ENCODE results near the gene NR2C2. TPM values are rescaled to one million over a fixed set of nuclear protein-coding genes. Genes with fewer than 3 reads are reported as not detected.

The NR2C2 gene
- total RNA-seq, 4 donors from 2014 or later: 32.2 to 60.6 (median 47.8) TPM

DNA sequence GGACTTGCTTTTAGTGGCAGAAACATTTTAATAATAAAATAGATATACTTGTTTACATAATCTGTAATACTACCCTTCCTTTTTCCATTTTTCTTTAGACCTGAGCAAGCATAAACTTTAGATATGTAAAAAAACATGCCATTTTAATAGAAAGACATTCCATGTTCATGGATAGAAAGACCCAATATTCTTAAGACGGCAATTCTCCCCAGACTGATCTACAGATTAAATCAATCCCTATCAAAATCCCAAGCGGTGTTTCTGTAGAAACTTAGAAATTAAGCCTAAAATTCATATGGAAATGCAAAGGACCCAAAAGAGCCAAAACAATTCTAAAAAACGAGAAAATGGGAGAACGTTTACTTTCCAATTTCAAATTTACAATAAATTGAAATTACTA is 106.2 kb downstream of the NR2C2 start:
- no peaks in the 10 kb centered on the region for H3K9me3 ChIP-seq
- H3K27me3 ChIP-seq: no peaks in the 10 kb centered on the region
- H3K27ac ChIP-seq: no peak overlapping the region
- peaks cover 0 to 23% (median 9%) of the 10 kb centered on the region in 4 donors for H3K36me3 ChIP-seq
- WGBS, 2 donors (ENCODE audit: low coverage in 1 of 2): 91 to 92% methylated on average over 3 to 4 of the region's 4 CpGs
- intact Hi-C loops (cut with DNase I; ENCODE audit: low total_unique reads): no loop called here
- H3K4me1 ChIP-seq: no peaks in the 10 kb centered on the region
- DNase-seq: no peak
- TF ChIP-seq, protein P1, sequence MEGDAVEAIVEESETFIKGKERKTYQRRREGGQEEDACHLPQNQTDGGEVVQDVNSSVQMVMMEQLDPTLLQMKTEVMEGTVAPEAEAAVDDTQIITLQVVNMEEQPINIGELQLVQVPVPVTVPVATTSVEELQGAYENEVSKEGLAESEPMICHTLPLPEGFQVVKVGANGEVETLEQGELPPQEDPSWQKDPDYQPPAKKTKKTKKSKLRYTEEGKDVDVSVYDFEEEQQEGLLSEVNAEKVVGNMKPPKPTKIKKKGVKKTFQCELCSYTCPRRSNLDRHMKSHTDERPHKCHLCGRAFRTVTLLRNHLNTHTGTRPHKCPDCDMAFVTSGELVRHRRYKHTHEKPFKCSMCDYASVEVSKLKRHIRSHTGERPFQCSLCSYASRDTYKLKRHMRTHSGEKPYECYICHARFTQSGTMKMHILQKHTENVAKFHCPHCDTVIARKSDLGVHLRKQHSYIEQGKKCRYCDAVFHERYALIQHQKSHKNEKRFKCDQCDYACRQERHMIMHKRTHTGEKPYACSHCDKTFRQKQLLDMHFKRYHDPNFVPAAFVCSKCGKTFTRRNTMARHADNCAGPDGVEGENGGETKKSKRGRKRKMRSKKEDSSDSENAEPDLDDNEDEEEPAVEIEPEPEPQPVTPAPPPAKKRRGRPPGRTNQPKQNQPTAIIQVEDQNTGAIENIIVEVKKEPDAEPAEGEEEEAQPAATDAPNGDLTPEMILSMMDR (IDR thresholded peaks at IDR 0.05): no peak
- TF ChIP-seq POLR2AphosphoS5 (IDR thresholded peaks at IDR 0.05) (no peak), EP300 (IDR thresholded peaks at IDR 0.05; ENCODE audit: low read depth) (no peak), POLR2A (IDR thresholded peaks at IDR 0.05) (no peak)
- in situ Hi-C loops (cut with MboI; ENCODE audit: low pct_ligation_motif_present in 1 of 4, low pct_unique_long_range_greater_than_20kb in 1 of 4, low sequenced_read_pairs in 3 of 4): loop anchor here in 2 of 4 donors (25.0 kb wide), 1 partner anchor 391 kb away; the partner anchor contains the start of gene CCDC174 (in 2 of the 2)
- no peak overlapping the region for H3K4me3 ChIP-seq

- 64 to 81% methylated on average over 3 to 8 of the region's 8 CpGs for WGBS, 2 donors (ENCODE audit: low coverage in 1 of 2)
These were observed 107.7 kb downstream of the NR2C2 start for GRCh38 chr3:15055019-15055557.

GRCh38 chr3:15056676-15057404 is 109.5 kb downstream of the NR2C2 start:
- Histone ChIP-seq H3K27ac (no peak overlapping the region), H3K4me3 (no peak overlapping the region), H3K36me3 (peaks cover 0 to 18% (median 6%) of the 10 kb centered on the region in 4 donors), H3K27me3 (no peaks in the 10 kb centered on the region), H3K9me3 (no peaks in the 10 kb centered on the region), H3K4me1 (no peaks in the 10 kb centered on the region)
- WGBS, 2 donors (ENCODE audit: low coverage in 1 of 2): 98 to 100% methylated on average over 3 to 19 of the region's 19 CpGs
- intact Hi-C loops (cut with DNase I; ENCODE audit: low total_unique reads) (no loop called here), in situ Hi-C loops (cut with MboI; ENCODE audit: low pct_ligation_motif_present in 1 of 4, low pct_unique_long_range_greater_than_20kb in 1 of 4, low sequenced_read_pairs in 3 of 4) (loop anchor here in 2 of 4 donors (25.0 kb wide), 1 partner anchor 395 kb away; the partner anchor contains the start of gene CCDC174 (in 2 of the 2))
- TF ChIP-seq POLR2AphosphoS5 (IDR thresholded peaks at IDR 0.05): no peak
- TF ChIP-seq, protein P1 (IDR thresholded peaks at IDR 0.05): no peak
- TF ChIP-seq EP300 (IDR thresholded peaks at IDR 0.05; ENCODE audit: low read depth): no peak
- TF ChIP-seq POLR2A (IDR thresholded peaks at IDR 0.05): no peak
- DNase-seq: no peak

More at GRCh38 chr3:15055019-15055557, 107.7 kb downstream of the NR2C2 start:
- Histone ChIP-seq H3K9me3 (no peaks in the 10 kb centered on the region), H3K4me3 (no peak overlapping the region), H3K27ac (no peak overlapping the region), H3K4me1 (no peaks in the 10 kb centered on the region), H3K27me3 (no peaks in the 10 kb centered on the region), H3K36me3 (peaks cover 0 to 20% (median 6%) of the 10 kb centered on the region in 4 donors)
- peak; percentile 17 for DNase-seq
- intact Hi-C loops (cut with DNase I; ENCODE audit: low total_unique reads) (no loop called here), in situ Hi-C loops (cut with MboI; ENCODE audit: low pct_ligation_motif_present in 1 of 4, low pct_unique_long_range_greater_than_20kb in 1 of 4, low sequenced_read_pairs in 3 of 4) (loop anchor here in 2 of 4 donors (25.0 kb wide), 1 partner anchor 393 kb away; the partner anchor contains the start of gene CCDC174 (in 2 of the 2))
- TF ChIP-seq POLR2AphosphoS5 (IDR thresholded peaks at IDR 0.05) (no peak), POLR2A (IDR thresholded peaks at IDR 0.05) (no peak), EP300 (IDR thresholded peaks at IDR 0.05; ENCODE audit: low read depth) (no peak)
- TF ChIP-seq, protein P1 (IDR thresholded peaks at IDR 0.05): no peak

- intact Hi-C loops (cut with DNase I; ENCODE audit: low total_unique reads): loop anchor here (10.0 kb wide), 1 partner anchor 115 kb away; the partner anchor contains the start of gene NR2C2
- TF ChIP-seq, protein P1 (IDR thresholded peaks at IDR 0.05): no peak
- no peak for TF ChIP-seq POLR2A (IDR thresholded peaks at IDR 0.05)
- no peak for TF ChIP-seq EP300 (IDR thresholded peaks at IDR 0.05; ENCODE audit: low read depth)
- no peak for TF ChIP-seq POLR2AphosphoS5 (IDR thresholded peaks at IDR 0.05)
- Histone ChIP-seq H3K9me3 (no peaks in the 10 kb centered on the region), H3K27ac (no peak overlapping the region), H3K36me3 (peaks cover 0 to 18% (median 6%) of the 10 kb centered on the region in 4 donors), H3K4me1 (peaks cover 12 to 15% (median 14%) of the 10 kb centered on the region in 4 donors), H3K4me3 (no peak overlapping the region), H3K27me3 (no peaks in the 10 kb centered on the region)
- 90 to 96% methylated on average over 2 to 3 of the region's 3 CpGs for WGBS, 2 donors (ENCODE audit: low coverage in 1 of 2)
- in situ Hi-C loops (cut with MboI; ENCODE audit: low pct_ligation_motif_present in 1 of 4, low pct_unique_long_range_greater_than_20kb in 1 of 4, low sequenced_read_pairs in 3 of 4): loop anchor here in 2 of 4 donors (25.0 kb wide), 1 partner anchor 398 kb away; the partner anchor contains the start of gene CCDC174 (in 2 of the 2)
- no peak for DNase-seq
These were observed 112.6 kb downstream of the NR2C2 start for GRCh38 chr3:15060029-15060428.

All from transverse colon (tissue), 4 donors.